HepG2 (cell line): Measurements from ENCODE around the gene MYADML2. TPM values are rescaled to one million over a fixed set of nuclear protein-coding genes. Genes with fewer than 3 reads are reported as not detected.
A peak's percentile ranks its signal among the peaks of the same experiment; 100 is the strongest.

Experiments used
- CREBL2 ChIP-seq: sonication (generic); formaldehyde crosslinking; IDR thresholded peaks from 2 replicates; pipeline ENCODE4 v1.8.1; 2023; ENCODE audit warnings: missing genetic modification reagents, mild to moderate bottlenecking, borderline replicate concordance
- DMAP1 ChIP-seq: IDR thresholded peaks from 2 replicates; pipeline ENCODE4 v1.6.1; 2016
- E2F2 ChIP-seq: sonication (generic); formaldehyde crosslinking; IDR thresholded peaks from 2 replicates; pipeline ENCODE4 v1.4.0; 2020; ENCODE audit warnings: missing genetic modification reagents, borderline replicate concordance
- NKX3-1 ChIP-seq: sonication (generic); formaldehyde crosslinking; IDR thresholded peaks from 2 replicates; pipeline ENCODE4 v1.5.0; 2020; ENCODE audit warnings: missing genetic modification reagents
- ONECUT2 ChIP-seq: sonication (generic); formaldehyde crosslinking; IDR thresholded peaks from 2 replicates; pipeline ENCODE4 v1.4.0; 2020; ENCODE audit warnings: missing genetic modification reagents
- PCBP2 ChIP-seq: fragments of 200-400 bp; formaldehyde crosslinking; optimal IDR thresholded peaks from 2 replicates; pipeline ENCODE3; 2018; ENCODE audit warnings: low read length, low read depth; ENCODE audit not compliant: poor library complexity, severe bottlenecking
- RBFOX2 ChIP-seq: fragments of 200-400 bp; formaldehyde crosslinking; IDR thresholded peaks from 2 replicates; pipeline ENCODE4 v1.6.1; 2017; ENCODE audit warnings: low read depth, mild to moderate bottlenecking, low read length
- RNF219 ChIP-seq: sonication (generic); formaldehyde crosslinking; IDR thresholded peaks from 2 replicates; pipeline ENCODE4 v1.5.0; 2020; ENCODE audit warnings: mild to moderate bottlenecking, missing genetic modification reagents
- ZFP41 ChIP-seq: sonication (generic); formaldehyde crosslinking; IDR thresholded peaks from 2 replicates; pipeline ENCODE4 v1.4.0; 2020; ENCODE audit warnings: mild to moderate bottlenecking, missing genetic modification reagents, borderline replicate concordance
- ZNF407 ChIP-seq: sonication (generic); formaldehyde crosslinking; IDR thresholded peaks from one replicate; pipeline ENCODE4 v1.5.1; 2020; ENCODE audit warnings: mild to moderate bottlenecking, missing genetic modification reagents; ENCODE audit errors: not compliant biosample characterization
- ZNF512B ChIP-seq: sonication (generic); formaldehyde crosslinking; IDR thresholded peaks from 2 replicates; pipeline ENCODE4 v1.5.1; 2020; ENCODE audit warnings: missing genetic modification reagents, mild to moderate bottlenecking, borderline replicate concordance
- ZNF660 ChIP-seq: sonication (generic); formaldehyde crosslinking; IDR thresholded peaks from 2 replicates; pipeline ENCODE4 v1.5.1; 2020; ENCODE audit warnings: mild to moderate bottlenecking, low read depth, missing genetic modification reagents, borderline replicate concordance
- polyA plus RNA-seq, 8 experiments: library from polyadenylated mRNA; depleted of rRNA in 3 of 8; stranded (reverse) in 7 of 8; unstranded in 1 of 8; fragments of >200 nt; fragmentation: Illumina TruSeq in 4 of 8; extraction: Trizol in 4 of 8; gene quantifications; 2 replicates each; pipeline versions ENCODE4 v1.2.1 to v1.2.3, GENCODE V29; 2011 to 2016; ENCODE audit warnings: low read depth in 4 of 8, missing spikeins in 1 of 8, mixed read lengths in 1 of 8; ENCODE audit not compliant: insufficient read depth in 1 of 8
- total RNA-seq, 5 experiments: library from RNA; depleted of rRNA; stranded (reverse); fragments of >200 nt; fragmentation: Illumina TruSeq; extraction: Trizol; gene quantifications; 2 replicates each; pipeline ENCODE4 v1.2.3, GENCODE V29; 2016; ENCODE audit warnings: low read depth in 1 of 5

Gene MYADML2
- total and polyA plus RNA-seq, 2 of the 13 experiments (the other 11 are each of a cell fraction or from before 2014, with no cell fraction given): not detected

- TF ChIP-seq ZNF407 (no peak), ZFP41 (CRISPR knock-in tag) (no peak), RNF219 (no peak), E2F2 (peak; percentile 67; the same call in 1 of the 2 replicates), RBFOX2 (peak; percentile 9), NKX3-1 (CRISPR knock-in tag) (peak; percentile 72; the same call in 1 of the 2 replicates), ZNF660 (CRISPR knock-in tag) (no peak), PCBP2 (no peak), ZNF512B (CRISPR knock-in tag) (0 out of 2 replicates have a peak, but pooled peaks have one; percentile 3), ONECUT2 (CRISPR knock-in tag) (peak; percentile 34; the same call in 1 of the 2 replicates), DMAP1 (peak; percentile 95), CREBL2 (CRISPR knock-in tag) (no peak)
Observed at GRCh38 chr17:81909966-81910839, 36.8 kb downstream of the MYADML2 start (continued).
